ENCODE data around the gene FHIT.

FHIT gene

GRCh38 chr3:60355825-60356224, 895.4 kb downstream of the FHIT start:
- no peak for TF ChIP-seq CTCF (IDR thresholded peaks at IDR 0.05; ENCODE audit: low read depth, low read length)
- no peak overlapping the region for H3K4me3 ChIP-seq (ENCODE audit: low read depth, low read length)

DNA sequence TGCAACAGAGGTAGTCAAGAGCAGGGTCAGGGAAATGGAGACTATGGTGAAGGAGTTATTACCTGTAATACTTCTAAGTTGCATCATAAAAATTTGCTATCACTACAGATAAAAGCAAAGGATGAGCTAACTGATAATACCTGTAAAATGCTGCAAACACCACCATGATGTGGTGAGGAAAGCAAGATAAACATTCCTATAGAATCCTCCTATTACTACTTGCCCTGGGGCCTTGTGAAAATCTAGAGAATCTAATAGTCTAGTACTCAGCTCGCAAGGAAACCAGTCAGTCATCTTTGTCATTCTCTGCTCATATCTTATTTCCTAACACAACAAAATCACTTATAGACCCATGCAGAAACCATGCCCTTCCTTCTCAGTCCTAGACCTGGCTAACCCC, 899.8 kb downstream of the FHIT start:
- no peak overlapping the region for H3K4me3 ChIP-seq (ENCODE audit: low read depth, low read length)
- TF ChIP-seq CTCF (IDR thresholded peaks at IDR 0.05; ENCODE audit: low read depth, low read length), result no peak

DNA sequence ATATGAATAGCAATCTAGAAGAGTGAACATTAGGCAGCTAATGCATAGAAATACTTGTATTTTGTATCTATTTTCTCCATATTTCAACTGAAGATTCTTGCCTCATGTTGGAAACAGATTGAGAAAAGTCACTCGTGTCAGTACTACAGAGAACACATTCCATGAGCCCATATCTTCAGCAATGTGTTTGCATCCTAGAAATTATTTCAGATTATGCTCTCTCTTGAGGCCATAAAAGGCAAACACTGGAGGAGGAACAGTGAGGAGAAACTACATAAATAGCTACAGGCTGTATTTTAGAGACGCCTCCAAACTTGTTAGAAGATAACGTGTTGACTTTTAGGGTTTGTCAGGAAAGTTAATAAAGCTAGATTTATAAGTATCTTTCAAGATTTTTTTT, 906.9 kb downstream of the FHIT start:
- no peak overlapping the region for H3K4me3 ChIP-seq (ENCODE audit: low read depth, low read length)
- no peak for TF ChIP-seq CTCF (IDR thresholded peaks at IDR 0.05; ENCODE audit: low read depth, low read length)

DNA sequence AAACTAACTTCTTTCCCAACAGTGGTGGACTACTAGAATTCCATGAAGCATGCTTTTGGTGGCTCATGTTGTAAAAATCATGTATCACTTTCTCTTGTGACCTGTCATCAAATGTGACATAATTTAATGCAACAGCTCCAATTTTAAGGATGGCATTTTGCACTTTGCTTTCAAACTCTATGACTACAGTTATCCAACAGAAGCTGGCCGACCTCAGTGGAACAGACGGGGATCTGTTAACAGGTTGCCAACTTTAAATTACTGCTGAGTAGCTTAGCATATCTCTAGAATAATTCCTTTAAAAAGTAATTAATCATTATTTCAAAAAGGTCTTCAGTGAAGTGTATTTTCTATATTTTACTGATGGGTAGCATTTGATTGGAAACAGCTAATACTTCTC, 907.4 kb downstream of the FHIT start:
- H3K4me3 ChIP-seq (ENCODE audit: low read depth, low read length), result no peak overlapping the region
- no peak for TF ChIP-seq CTCF (IDR thresholded peaks at IDR 0.05; ENCODE audit: low read depth, low read length)

- no peak for TF ChIP-seq CTCF (IDR thresholded peaks at IDR 0.05; ENCODE audit: low read depth, low read length)
- no peak overlapping the region for H3K4me3 ChIP-seq (ENCODE audit: low read depth, low read length)
Observed at GRCh38 chr3:60339304-60339703, 911.9 kb downstream of the FHIT start.

DNA sequence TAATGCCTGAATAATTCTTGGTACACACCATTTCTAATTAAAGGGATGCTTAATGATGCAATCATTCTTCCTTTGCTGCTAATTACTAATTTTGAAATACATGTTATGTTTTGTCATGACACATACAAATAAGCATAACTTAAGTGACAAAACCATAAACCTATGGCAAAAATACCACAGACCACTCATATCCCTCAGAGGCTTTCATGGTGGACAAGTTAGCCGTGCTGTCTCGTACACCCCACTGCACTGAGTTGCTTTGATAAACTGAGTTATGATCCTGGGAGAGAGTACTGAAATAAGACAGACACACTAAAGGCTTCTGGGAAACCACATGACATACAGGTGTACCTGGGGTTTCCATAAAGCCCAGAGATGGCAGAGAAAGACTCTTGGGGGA, 913.8 kb downstream of the FHIT start:
- TF ChIP-seq CTCF (IDR thresholded peaks at IDR 0.05; ENCODE audit: low read depth, low read length), result no peak
- no peak overlapping the region for H3K4me3 ChIP-seq (ENCODE audit: low read depth, low read length)

DNA sequence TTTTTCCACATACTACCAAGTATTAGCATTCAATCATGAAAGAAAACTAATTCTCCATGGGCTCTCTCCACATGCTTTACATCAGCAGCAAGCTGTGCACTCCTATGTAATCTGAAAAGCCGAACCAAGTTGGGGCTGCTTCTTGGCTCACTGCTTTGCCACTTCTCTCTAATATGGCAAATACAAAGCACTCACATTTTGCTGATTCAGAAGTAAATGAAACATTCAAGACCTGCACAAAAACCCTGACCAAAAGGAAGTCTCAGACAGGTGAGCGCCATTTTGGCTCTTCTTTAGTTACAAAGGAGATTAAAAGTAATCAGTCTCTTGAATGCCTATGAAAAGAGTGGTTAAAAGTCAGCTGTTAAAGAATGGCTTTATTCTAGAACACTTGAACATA, 915.2 kb downstream of the FHIT start:
- no peak overlapping the region for H3K4me3 ChIP-seq (ENCODE audit: low read depth, low read length)
- TF ChIP-seq CTCF (IDR thresholded peaks at IDR 0.05; ENCODE audit: low read depth, low read length), result no peak
